ENCODE results near the gene TSPAN12.

- TF ChIP-seq GATA2 (IDR thresholded peaks at IDR 0.05; ENCODE audit: low read depth, low read length) = no peak
- no peak for TF ChIP-seq GATA3 (IDR thresholded peaks at IDR 0.05; ENCODE audit: low read depth, low read length)
These were observed 50.6 kb downstream of the TSPAN12 start for GRCh38 chr7:120807390-120807789.
